Stimulated activated effector memory CD8-positive, alpha-beta T cell treated with anti-CD3 and anti-CD28 coated beads, Interleukin-12 subunit alpha, Interleukin-12 subunit beta, amount 100 ng/mL, for 72 hours (primary cell): ENCODE measurements around the gene LDAH.

Experiments
- ATAC-seq: fragments of 150-1000 bp; cut with Tn5 transposase; 2 replicates; pipeline ENCODE4 v1.10.0; 2021
- DNase-seq, 2 donors: peaks; one replicate each; pipeline ENCODE4 v3.0.0; 2021 to 2022; ENCODE audit warnings: low spot score in 2 of 2
- H3K27ac Mint-ChIP-seq: one replicate; pipeline ENCODE4 v1.8.0; 2022; ENCODE audit warnings: mild to moderate bottlenecking, mixed read lengths
- H3K36me3 Mint-ChIP-seq: one replicate; pipeline ENCODE4 v1.8.0; 2022; ENCODE audit warnings: mild to moderate bottlenecking, mixed read lengths
- H3K4me1 Mint-ChIP-seq: one replicate; pipeline ENCODE4 v1.8.0; 2022; ENCODE audit warnings: mixed read lengths
- H3K4me3 Mint-ChIP-seq: one replicate; pipeline ENCODE4 v1.8.0; 2022; ENCODE audit warnings: mild to moderate bottlenecking, mixed read lengths
- H3K9me3 Mint-ChIP-seq: one replicate; pipeline ENCODE4 v1.8.0; 2022; ENCODE audit warnings: mixed read lengths

LDAH gene

GRCh38 chr2:20672201-20672951 lies 150.5 kb downstream of the LDAH start:
- DNase-seq (no peak), ATAC-seq (no peak)
- no peak overlapping the region for H3K27ac Mint-ChIP-seq
- H3K9me3 Mint-ChIP-seq, result no peaks in the 10 kb centered on the region
- no peaks in the 10 kb centered on the region for H3K36me3 Mint-ChIP-seq
- peaks cover 19% of the 10 kb centered on the region for H3K4me1 Mint-ChIP-seq
- H3K4me3 Mint-ChIP-seq, result no peak overlapping the region

- ATAC-seq (no peak), DNase-seq (no peak)
- H3K4me3 Mint-ChIP-seq, result no peak overlapping the region
- no peaks in the 10 kb centered on the region for H3K9me3 Mint-ChIP-seq
- no peaks in the 10 kb centered on the region for H3K36me3 Mint-ChIP-seq
- peaks cover 19% of the 10 kb centered on the region for H3K4me1 Mint-ChIP-seq
- H3K27ac Mint-ChIP-seq, result no peak overlapping the region
Measured at GRCh38 chr2:20671736-20672080, 151.2 kb downstream of the LDAH start.

DNA sequence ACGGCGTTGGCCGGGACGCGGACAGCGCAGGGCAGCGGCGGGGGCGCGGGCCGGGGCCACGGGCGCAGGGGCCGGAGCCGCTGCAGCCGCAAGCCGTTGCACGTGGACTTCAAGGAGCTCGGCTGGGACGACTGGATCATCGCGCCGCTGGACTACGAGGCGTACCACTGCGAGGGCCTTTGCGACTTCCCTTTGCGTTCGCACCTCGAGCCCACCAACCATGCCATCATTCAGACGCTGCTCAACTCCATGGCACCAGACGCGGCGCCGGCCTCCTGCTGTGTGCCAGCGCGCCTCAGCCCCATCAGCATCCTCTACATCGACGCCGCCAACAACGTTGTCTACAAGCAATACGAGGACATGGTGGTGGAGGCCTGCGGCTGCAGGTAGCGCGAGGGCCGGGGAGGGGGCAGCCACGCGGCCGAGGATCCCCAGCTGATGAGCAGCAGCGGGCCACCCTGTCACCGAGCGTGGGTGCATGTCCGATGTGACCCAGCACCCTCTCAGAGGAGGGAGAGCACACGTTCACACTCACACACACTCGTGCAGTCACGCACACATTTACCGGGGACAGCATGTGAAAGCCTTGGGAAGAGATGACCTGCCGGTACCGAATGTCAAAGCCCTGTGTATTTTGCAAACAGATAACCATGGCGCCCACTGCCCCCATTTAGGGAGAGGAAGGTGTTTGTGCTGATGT lies 151.7 kb downstream of the LDAH start:
- Mint-ChIP-seq H3K4me3 (no peak overlapping the region), H3K27ac (no peak overlapping the region), H3K4me1 (peaks cover 23% of the 10 kb centered on the region), H3K9me3 (no peaks in the 10 kb centered on the region), H3K36me3 (peaks cover 4% of the 10 kb centered on the region)
- ATAC-seq (no peak), DNase-seq (no peak)

GRCh38 chr2:20670315-20671035 lies 152.4 kb downstream of the LDAH start:
- ATAC-seq, result no peak
- no peak overlapping the region for H3K4me3 Mint-ChIP-seq
- H3K4me1 Mint-ChIP-seq, result peaks cover 26% of the 10 kb centered on the region
- DNase-seq, result no peak
- H3K9me3 Mint-ChIP-seq, result no peaks in the 10 kb centered on the region
- H3K36me3 Mint-ChIP-seq, result peaks cover 6% of the 10 kb centered on the region
- H3K27ac Mint-ChIP-seq, result no peak overlapping the region

DNA sequence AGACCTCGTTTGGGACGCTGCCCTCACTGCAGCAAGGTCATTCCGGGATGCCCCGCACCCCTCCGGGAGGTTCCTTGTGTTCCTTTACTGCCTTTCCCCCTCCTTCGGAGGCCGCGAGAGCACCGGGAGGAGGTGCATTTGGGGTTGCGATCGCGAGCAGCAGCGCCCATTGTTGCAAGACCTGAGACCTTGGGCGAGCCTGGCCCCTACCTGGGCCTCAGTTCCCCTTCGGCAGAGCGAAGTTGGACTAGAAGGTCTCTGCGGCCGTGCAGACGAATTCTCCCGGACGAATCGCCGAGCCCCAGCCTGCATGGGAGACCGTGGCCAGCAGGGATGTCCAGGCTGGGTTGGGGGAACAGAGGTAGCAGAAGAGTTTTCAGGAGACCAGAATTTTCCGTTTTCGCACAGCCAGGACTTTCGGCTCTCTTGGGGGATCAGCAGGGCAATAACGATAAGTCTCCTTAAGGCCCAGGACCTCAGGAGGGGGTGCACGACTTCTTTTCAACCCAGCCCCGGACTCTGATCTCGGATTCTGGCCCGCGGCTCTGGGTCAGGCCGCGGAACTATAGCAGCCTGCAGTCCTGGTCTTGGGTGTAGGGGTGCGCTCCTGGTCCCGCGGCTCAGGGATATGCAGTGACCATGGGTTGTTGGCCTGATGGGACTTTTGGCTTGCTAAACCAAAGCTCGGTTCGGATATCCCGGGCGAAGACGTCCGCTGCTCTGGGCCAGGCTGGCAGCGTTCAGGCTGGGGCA lies 153.2 kb downstream of the LDAH start:
- Mint-ChIP-seq H3K36me3 (peaks cover 6% of the 10 kb centered on the region), H3K9me3 (no peaks in the 10 kb centered on the region), H3K4me1 (peaks cover 24% of the 10 kb centered on the region), H3K4me3 (no peak overlapping the region), H3K27ac (no peak overlapping the region)
- ATAC-seq, result no peak
- DNase-seq, result no peak

GRCh38 chr2:20668871-20669475 lies 153.9 kb downstream of the LDAH start:
- no peak overlapping the region for H3K4me3 Mint-ChIP-seq

GRCh38 chr2:20668451-20668850 lies 154.4 kb downstream of the LDAH start:
- ATAC-seq (no peak), DNase-seq (no peak)
- Mint-ChIP-seq H3K4me1 (peaks cover 25% of the 10 kb centered on the region), H3K9me3 (no peaks in the 10 kb centered on the region), H3K36me3 (peaks cover 6% of the 10 kb centered on the region), H3K4me3 (peak overlapping the region; percentile 22), H3K27ac (no peak overlapping the region)

More at GRCh38 chr2:20668871-20669475, 153.9 kb downstream of the LDAH start:
- no peak overlapping the region for H3K27ac Mint-ChIP-seq
- H3K9me3 Mint-ChIP-seq, result no peaks in the 10 kb centered on the region
- peaks cover 6% of the 10 kb centered on the region for H3K36me3 Mint-ChIP-seq
- H3K4me1 Mint-ChIP-seq, result peaks cover 25% of the 10 kb centered on the region
- ATAC-seq (no peak), DNase-seq (no peak)

GRCh38 chr2:20667531-20668401 lies 155.1 kb downstream of the LDAH start:
- Mint-ChIP-seq H3K9me3 (no peaks in the 10 kb centered on the region), H3K4me3 (peak overlapping the region; percentile 22), H3K36me3 (peaks cover 6% of the 10 kb centered on the region), H3K4me1 (peaks cover 25% of the 10 kb centered on the region), H3K27ac (no peak overlapping the region)
- no peak for ATAC-seq
- DNase-seq, result no peak

DNA sequence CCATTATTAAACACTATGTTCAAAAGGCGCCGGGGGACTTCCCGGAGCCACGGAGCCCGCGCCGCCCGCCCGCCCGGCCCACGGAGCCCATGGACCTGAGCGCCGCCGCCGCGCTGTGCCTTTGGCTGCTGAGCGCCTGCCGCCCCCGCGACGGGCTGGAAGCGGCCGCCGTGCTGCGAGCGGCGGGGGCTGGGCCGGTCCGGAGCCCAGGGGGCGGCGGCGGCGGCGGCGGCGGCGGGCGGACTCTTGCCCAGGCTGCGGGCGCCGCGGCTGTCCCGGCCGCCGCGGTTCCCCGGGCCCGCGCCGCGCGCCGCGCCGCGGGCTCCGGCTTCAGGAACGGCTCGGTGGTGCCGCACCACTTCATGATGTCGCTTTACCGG lies 155.8 kb downstream of the LDAH start:
- Mint-ChIP-seq H3K4me1 (peaks cover 23% of the 10 kb centered on the region), H3K9me3 (no peaks in the 10 kb centered on the region)
- no peak for DNase-seq

DNA sequence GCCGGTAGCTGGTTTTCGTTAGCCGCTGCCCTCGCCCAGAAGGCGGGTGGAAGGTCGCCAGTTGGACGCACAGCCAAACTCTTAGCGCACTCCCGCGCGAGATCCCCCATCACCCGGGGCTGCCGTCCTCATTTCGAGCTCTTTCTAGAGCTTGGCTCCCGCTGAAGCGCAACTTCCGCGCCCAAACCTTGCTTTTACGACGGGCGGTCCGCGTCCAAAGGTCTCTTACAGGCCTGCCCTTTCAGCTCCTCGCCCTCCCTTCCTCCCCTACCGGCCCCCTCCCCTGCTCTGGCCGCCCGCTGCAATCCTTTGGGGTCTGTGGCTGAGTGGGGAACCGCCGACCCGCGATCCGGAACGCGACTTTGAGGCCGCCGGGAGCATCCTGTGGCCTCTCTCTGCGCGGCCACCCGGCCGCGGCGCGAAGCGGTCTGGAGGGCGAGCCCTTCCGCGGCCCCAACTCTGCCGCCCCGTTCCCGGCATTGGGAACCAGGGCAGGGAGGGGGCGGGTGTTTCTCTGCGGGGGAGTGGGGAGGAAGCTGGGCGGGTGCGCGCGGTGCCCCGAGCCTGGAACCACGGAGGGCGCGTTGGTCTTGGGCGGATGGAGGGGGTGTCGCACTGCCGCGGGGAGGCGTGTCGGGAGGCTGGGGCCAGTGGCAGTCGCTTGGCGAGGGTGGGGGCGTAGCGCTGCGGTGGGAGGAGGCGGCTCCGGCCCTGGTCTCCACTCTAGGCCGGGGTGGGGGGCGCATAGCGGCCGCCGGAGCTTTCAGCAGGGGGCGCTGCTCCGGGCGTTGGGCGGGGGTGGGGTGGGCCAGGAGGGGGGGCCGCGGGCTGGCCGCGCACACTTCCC lies 156.4 kb downstream of the LDAH start, which contains the start of gene GDF7:
Gene GDF7 (plus strand): TSS at position 841 of the 847 bp plus-strand sequence. CDS start 96 bp downstream, outside the sequence.
- DNase-seq (no peak), ATAC-seq (peak; percentile 14)
- Mint-ChIP-seq H3K4me3 (peak within 1 kb of the TSS; percentile 71), H3K36me3 (peaks cover 6% of the 10 kb centered on the region), H3K9me3 (no peaks in the 10 kb centered on the region), H3K27ac (peak within 1 kb of the TSS; percentile 23), H3K4me1 (peaks cover 22% of the 10 kb centered on the region)

More for the DNA sequence above, 155.8 kb downstream of the LDAH start:
- ATAC-seq, result peak; percentile 35
- H3K36me3 Mint-ChIP-seq, result peaks cover 6% of the 10 kb centered on the region
- peak overlapping the region; percentile 71 for H3K4me3 Mint-ChIP-seq
- H3K27ac Mint-ChIP-seq, result no peak overlapping the region

- Mint-ChIP-seq H3K4me3 (peak overlapping the region; percentile 71), H3K27ac (peak overlapping the region; percentile 23), H3K9me3 (no peaks in the 10 kb centered on the region), H3K36me3 (peaks cover 6% of the 10 kb centered on the region), H3K4me1 (peaks cover 17% of the 10 kb centered on the region)
- DNase-seq (peak in 1 of 2 donors; percentile 61), ATAC-seq (no peak)
Measured at GRCh38 chr2:20666005-20666303, 156.9 kb downstream of the LDAH start.

DNA sequence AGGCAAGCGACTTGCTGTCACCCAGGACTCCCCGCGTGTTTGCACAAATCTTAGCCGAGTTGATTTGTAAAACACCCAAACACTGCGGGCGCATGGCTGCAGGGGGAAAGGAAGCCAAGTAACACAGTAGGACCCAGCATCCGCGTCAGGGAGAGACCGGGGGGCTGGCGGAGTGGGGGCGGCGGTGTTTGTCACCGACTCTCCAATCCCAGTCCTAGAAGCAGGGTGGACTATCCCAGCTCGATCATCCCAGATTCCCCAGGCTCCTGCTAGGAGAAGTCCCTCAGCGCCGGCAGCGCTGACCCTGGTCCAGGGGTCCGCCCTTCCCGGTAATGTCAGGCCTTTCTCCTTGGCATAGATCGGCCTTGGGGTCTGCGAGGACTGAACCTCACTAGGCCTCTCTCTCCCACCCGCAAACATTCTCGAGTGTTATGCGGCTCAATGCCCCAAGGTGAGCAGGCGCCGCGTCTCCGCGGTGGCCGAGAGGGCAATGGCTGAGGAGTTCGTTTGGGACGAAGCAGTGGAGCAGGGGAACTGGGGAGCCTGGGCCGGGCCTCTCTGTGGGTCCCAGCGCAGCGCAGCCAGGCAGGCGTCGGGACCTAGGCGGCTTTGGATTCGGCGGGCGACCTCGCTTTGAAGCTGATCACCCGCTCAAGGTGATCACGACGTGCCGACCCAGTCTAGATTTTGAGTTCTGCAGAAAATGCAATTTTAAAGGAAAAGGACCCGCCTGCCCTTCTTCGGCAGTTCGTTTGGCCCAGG lies 157.5 kb downstream of the LDAH start:
- ATAC-seq (no peak), DNase-seq (no peak)
- H3K36me3 Mint-ChIP-seq, result peaks cover 6% of the 10 kb centered on the region

More for the DNA sequence above, 157.5 kb downstream of the LDAH start:
- peak overlapping the region; percentile 71 for H3K4me3 Mint-ChIP-seq
- no peaks in the 10 kb centered on the region for H3K9me3 Mint-ChIP-seq
- no peak overlapping the region for H3K27ac Mint-ChIP-seq
- peaks cover 17% of the 10 kb centered on the region for H3K4me1 Mint-ChIP-seq
